ENCODE results near the gene DPYD.

Gene DPYD

GRCh38 chr1:97383797-97384196, 537.0 kb downstream of the DPYD start:
- TF ChIP-seq CTCF (conservative IDR thresholded peaks at IDR 0.05; ENCODE audit: low read length) (no peak), EZH2phosphoT487 (IDR thresholded peaks at IDR 0.05; ENCODE audit: borderline replicate concordance) (no peak)
- Histone ChIP-seq H3K79me2 (ENCODE audit: insufficient read depth, low read length) (no peaks in the 10 kb centered on the region), H3K4me3 (ENCODE audit: low read length, poor library complexity, severe bottlenecking) (no peak overlapping the region), H3F3A (ENCODE audit: low read depth) (no peaks in the 10 kb centered on the region), H3K4me1 (ENCODE audit: insufficient read depth, low read length, poor library complexity, severe bottlenecking) (no peaks in the 10 kb centered on the region), H3K9ac (ENCODE audit: low read depth, low read length, poor library complexity, severe bottlenecking) (no peak overlapping the region), H3K36me3 (ENCODE audit: insufficient read depth, low read length) (no peaks in the 10 kb centered on the region), H2AFZ (ENCODE audit: low read length) (no peak overlapping the region), H3K9me3 (ENCODE audit: insufficient read depth, low read depth, low read length) (no peaks in the 10 kb centered on the region), H3K9me2 (replicated peaks; ENCODE audit: low read depth, low read length) (no peaks in the 10 kb centered on the region), H4K20me1 (ENCODE audit: insufficient read depth, low read length, poor library complexity, severe bottlenecking) (no peaks in the 10 kb centered on the region), H3K4me2 (ENCODE audit: low read depth, low read length, poor library complexity, severe bottlenecking) (no peak overlapping the region), H3K27me3 (ENCODE audit: insufficient read depth, low read length, poor library complexity, severe bottlenecking) (no peaks in the 10 kb centered on the region)

DNA sequence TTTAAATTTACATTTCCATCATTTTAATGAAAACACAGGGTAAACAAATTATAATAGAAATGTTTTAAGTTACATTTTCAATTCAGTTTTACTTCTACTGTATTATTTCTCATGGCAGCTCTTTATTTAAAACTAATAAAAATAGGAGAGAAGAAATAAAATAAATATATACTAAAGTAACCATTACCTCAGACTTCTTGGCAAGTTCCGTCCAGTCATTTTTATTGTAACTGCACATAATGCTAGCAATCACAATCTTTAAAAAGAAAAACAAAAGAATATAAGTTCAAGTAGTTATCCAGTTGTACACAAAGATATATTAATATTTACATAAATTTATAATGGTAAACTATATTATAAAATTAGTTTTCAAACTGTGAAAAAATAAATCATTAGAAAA, 538.6 kb downstream of the DPYD start:
- Histone ChIP-seq H3K4me1 (ENCODE audit: insufficient read depth, low read length, poor library complexity, severe bottlenecking) (no peaks in the 10 kb centered on the region), H3K36me3 (ENCODE audit: insufficient read depth, low read length) (no peaks in the 10 kb centered on the region), H3K4me2 (ENCODE audit: low read depth, low read length, poor library complexity, severe bottlenecking) (no peak overlapping the region), H2AFZ (ENCODE audit: low read length) (no peak overlapping the region), H3K4me3 (ENCODE audit: low read length, poor library complexity, severe bottlenecking) (no peak overlapping the region), H3K9me2 (replicated peaks; ENCODE audit: low read depth, low read length) (no peaks in the 10 kb centered on the region), H4K20me1 (ENCODE audit: insufficient read depth, low read length, poor library complexity, severe bottlenecking) (no peaks in the 10 kb centered on the region), H3F3A (ENCODE audit: low read depth) (no peaks in the 10 kb centered on the region), H3K27me3 (ENCODE audit: insufficient read depth, low read length, poor library complexity, severe bottlenecking) (no peaks in the 10 kb centered on the region), H3K79me2 (ENCODE audit: insufficient read depth, low read length) (no peaks in the 10 kb centered on the region), H3K9me3 (ENCODE audit: insufficient read depth, low read depth, low read length) (no peaks in the 10 kb centered on the region), H3K9ac (ENCODE audit: low read depth, low read length, poor library complexity, severe bottlenecking) (no peak overlapping the region)
- TF ChIP-seq CTCF (conservative IDR thresholded peaks at IDR 0.05; ENCODE audit: low read length) (no peak), EZH2phosphoT487 (IDR thresholded peaks at IDR 0.05; ENCODE audit: borderline replicate concordance) (no peak)

- Histone ChIP-seq H3K4me3 (ENCODE audit: low read length, poor library complexity, severe bottlenecking) (no peak overlapping the region), H3K36me3 (ENCODE audit: insufficient read depth, low read length) (no peaks in the 10 kb centered on the region), H3F3A (ENCODE audit: low read depth) (no peaks in the 10 kb centered on the region), H3K4me2 (ENCODE audit: low read depth, low read length, poor library complexity, severe bottlenecking) (no peak overlapping the region), H3K9me2 (replicated peaks; ENCODE audit: low read depth, low read length) (no peaks in the 10 kb centered on the region), H3K9me3 (ENCODE audit: insufficient read depth, low read depth, low read length) (no peaks in the 10 kb centered on the region), H3K27me3 (ENCODE audit: insufficient read depth, low read length, poor library complexity, severe bottlenecking) (no peaks in the 10 kb centered on the region), H3K4me1 (ENCODE audit: insufficient read depth, low read length, poor library complexity, severe bottlenecking) (no peaks in the 10 kb centered on the region), H4K20me1 (ENCODE audit: insufficient read depth, low read length, poor library complexity, severe bottlenecking) (no peaks in the 10 kb centered on the region), H2AFZ (ENCODE audit: low read length) (no peak overlapping the region), H3K79me2 (ENCODE audit: insufficient read depth, low read length) (no peaks in the 10 kb centered on the region), H3K9ac (ENCODE audit: low read depth, low read length, poor library complexity, severe bottlenecking) (no peak overlapping the region)
- TF ChIP-seq CTCF (conservative IDR thresholded peaks at IDR 0.05; ENCODE audit: low read length) (no peak), EZH2phosphoT487 (IDR thresholded peaks at IDR 0.05; ENCODE audit: borderline replicate concordance) (no peak)
These were observed 541.3 kb downstream of the DPYD start for GRCh38 chr1:97379387-97380075.

All from Loucy (cell line).